OCI-LY3 (cell line): ENCODE data around the gene HTR1D.
A peak's percentile ranks its signal among the peaks of the same experiment; 100 is the strongest.

Source experiments
- H2AFZ ChIP-seq: fragments of 200-600, 300-600 bp; shearing (Covaris generic); 2 replicates; pipeline ENCODE4 v1.6.0; 2014; ENCODE audit warnings: antibody characterized with exemption, low read depth, low read length
- H3K27ac ChIP-seq: fragments of 200-600, 300-600 bp; sonication (generic); 2 replicates; pipeline ENCODE4 v1.5.1; 2014; ENCODE audit warnings: mild to moderate bottlenecking, low read length, moderate library complexity, mixed read lengths
- H3K27me3 ChIP-seq: fragments of 200-600, 300-600 bp; sonication (generic); 2 replicates; pipeline ENCODE4 v1.6.1; 2014; ENCODE audit warnings: low read depth, low read length, mixed read lengths
- H3K36me3 ChIP-seq: fragments of 200-600, 300-600 bp; sonication (generic); replicated peaks from 2 replicates; pipeline ENCODE3; 2014; ENCODE audit warnings: low read depth, low read length, mixed read lengths
- H3K4me1 ChIP-seq: fragments of 300-600, 200-600 bp; sonication (generic); 2 replicates; pipeline ENCODE4 v1.6.1; 2014; ENCODE audit warnings: low read length, mixed read lengths
- H3K4me2 ChIP-seq: fragments of 200-600, 300-600 bp; sonication (generic); 2 replicates; pipeline ENCODE4 v1.6.1; 2014; ENCODE audit warnings: low read length, mixed read lengths
- H3K4me3 ChIP-seq: fragments of 300-600, 200-600 bp; sonication (generic); 2 replicates; pipeline ENCODE4 v1.5.1; 2014; ENCODE audit warnings: antibody characterized with exemption, mild to moderate bottlenecking, low read length, moderate library complexity
- H3K79me2 ChIP-seq: fragments of 300-600, 200-600 bp; shearing (Covaris generic); 2 replicates; pipeline ENCODE4 v1.6.1; 2014; ENCODE audit warnings: mild to moderate bottlenecking, low read length, mixed read lengths
- H3K9ac ChIP-seq: fragments of 300-600, 200-600 bp; shearing (Covaris generic); 2 replicates; pipeline ENCODE4 v1.6.0; 2014; ENCODE audit warnings: mild to moderate bottlenecking, low read length, moderate library complexity
- H3K9me3 ChIP-seq: fragments of 200-600, 300-600 bp; shearing (Covaris generic); 2 replicates; pipeline ENCODE4 v1.6.1; 2014; ENCODE audit warnings: low read length, mixed read lengths; ENCODE audit not compliant: insufficient read depth
- H4K20me1 ChIP-seq: fragments of 200-600, 300-600 bp; sonication (generic); 2 replicates; pipeline ENCODE4 v1.6.1; 2016; ENCODE audit warnings: low read length, mixed read lengths; ENCODE audit not compliant: insufficient read depth
- EZH2phosphoT487 ChIP-seq: fragments of 200-600 bp; shearing (Covaris generic); IDR thresholded peaks from 2 replicates; pipeline ENCODE4 v1.6.1; 2018; ENCODE audit warnings: antibody characterized with exemption, mixed run types, low read depth
- TF ChIP-seq, protein P1 (sequence below): fragments of 200-600, 300-600 bp; sonication (generic); IDR thresholded peaks from 2 replicates; pipeline ENCODE4 v1.5.1; 2014; ENCODE audit warnings: antibody characterized with exemption, low read length, low read depth

HTR1D gene

DNA sequence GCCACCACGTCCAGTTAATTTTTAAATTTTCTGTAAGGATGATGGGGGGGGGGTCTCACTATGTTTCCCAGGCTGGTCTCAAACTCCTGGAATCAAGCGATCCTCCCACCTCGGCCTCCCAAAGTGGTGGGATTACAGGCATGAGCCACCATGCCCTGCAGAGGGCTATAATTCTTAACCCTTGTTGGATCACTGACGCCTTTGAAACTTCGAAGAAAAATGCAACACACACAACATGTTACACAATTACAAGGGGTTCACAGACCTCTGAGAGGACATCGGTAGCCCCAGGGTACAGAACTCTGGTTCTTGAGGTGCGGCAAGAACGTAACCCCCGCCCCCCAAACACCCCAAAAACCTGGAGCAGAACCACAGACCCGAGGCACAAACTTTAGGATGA lies 40.3 kb downstream of the HTR1D start:
- Histone ChIP-seq H3K4me1 (peaks cover 12% of the 10 kb centered on the region), H3K9ac (peak overlapping the region; percentile 42; the same call in 1 of the 2 replicates), H3K27me3 (peaks cover 8% of the 10 kb centered on the region), H3K4me3 (peak overlapping the region; percentile 72), H3K9me3 (no peaks in the 10 kb centered on the region), H3K27ac (no peak overlapping the region), H2AFZ (peak overlapping the region; percentile 20), H3K4me2 (peak overlapping the region; percentile 81), H4K20me1 (no peaks in the 10 kb centered on the region), H3K36me3 (no peaks in the 10 kb centered on the region), H3K79me2 (no peaks in the 10 kb centered on the region)
- TF ChIP-seq, protein P1, sequence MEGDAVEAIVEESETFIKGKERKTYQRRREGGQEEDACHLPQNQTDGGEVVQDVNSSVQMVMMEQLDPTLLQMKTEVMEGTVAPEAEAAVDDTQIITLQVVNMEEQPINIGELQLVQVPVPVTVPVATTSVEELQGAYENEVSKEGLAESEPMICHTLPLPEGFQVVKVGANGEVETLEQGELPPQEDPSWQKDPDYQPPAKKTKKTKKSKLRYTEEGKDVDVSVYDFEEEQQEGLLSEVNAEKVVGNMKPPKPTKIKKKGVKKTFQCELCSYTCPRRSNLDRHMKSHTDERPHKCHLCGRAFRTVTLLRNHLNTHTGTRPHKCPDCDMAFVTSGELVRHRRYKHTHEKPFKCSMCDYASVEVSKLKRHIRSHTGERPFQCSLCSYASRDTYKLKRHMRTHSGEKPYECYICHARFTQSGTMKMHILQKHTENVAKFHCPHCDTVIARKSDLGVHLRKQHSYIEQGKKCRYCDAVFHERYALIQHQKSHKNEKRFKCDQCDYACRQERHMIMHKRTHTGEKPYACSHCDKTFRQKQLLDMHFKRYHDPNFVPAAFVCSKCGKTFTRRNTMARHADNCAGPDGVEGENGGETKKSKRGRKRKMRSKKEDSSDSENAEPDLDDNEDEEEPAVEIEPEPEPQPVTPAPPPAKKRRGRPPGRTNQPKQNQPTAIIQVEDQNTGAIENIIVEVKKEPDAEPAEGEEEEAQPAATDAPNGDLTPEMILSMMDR, result no peak
- no peak for TF ChIP-seq EZH2phosphoT487

DNA sequence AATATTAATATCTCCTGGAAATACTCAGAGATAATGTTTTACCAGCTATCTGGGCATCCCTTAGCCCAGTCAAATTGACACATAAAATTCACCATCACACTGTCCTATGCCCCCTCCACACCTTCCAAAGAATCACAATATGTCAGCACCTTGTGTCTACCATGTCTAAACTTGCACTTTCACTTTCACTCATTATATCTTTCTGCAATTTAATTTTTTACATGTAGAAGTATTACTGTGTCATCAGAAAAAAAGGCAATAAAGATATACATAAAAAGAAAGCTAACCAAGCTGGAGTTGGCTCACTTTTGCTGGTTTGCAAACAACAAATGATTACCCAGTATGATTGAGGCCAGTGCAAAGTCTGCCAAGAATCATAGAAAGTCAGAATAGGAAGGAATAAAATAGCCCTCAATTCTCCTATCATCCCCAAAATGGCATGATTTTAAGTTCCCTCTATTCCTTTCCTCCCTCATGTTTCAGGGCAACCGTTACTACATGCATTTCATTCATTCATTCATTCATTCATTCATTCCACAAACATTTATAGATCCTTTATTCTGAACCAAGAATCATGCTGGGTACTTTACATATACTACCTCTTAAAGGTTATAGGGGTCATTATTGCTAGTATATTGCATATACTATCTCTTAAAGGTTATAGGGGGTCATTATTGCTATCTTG lies 42.7 kb downstream of the HTR1D start:
- no peak for TF ChIP-seq EZH2phosphoT487
- TF ChIP-seq, protein P1, result no peak
- Histone ChIP-seq H3K4me3 (no peak overlapping the region), H3K36me3 (no peaks in the 10 kb centered on the region), H2AFZ (no peak overlapping the region), H4K20me1 (no peaks in the 10 kb centered on the region), H3K4me2 (no peak overlapping the region), H3K9ac (no peak overlapping the region), H3K4me1 (peaks cover 12% of the 10 kb centered on the region), H3K79me2 (no peaks in the 10 kb centered on the region), H3K27ac (no peak overlapping the region), H3K27me3 (peaks cover 8% of the 10 kb centered on the region), H3K9me3 (no peaks in the 10 kb centered on the region)

DNA sequence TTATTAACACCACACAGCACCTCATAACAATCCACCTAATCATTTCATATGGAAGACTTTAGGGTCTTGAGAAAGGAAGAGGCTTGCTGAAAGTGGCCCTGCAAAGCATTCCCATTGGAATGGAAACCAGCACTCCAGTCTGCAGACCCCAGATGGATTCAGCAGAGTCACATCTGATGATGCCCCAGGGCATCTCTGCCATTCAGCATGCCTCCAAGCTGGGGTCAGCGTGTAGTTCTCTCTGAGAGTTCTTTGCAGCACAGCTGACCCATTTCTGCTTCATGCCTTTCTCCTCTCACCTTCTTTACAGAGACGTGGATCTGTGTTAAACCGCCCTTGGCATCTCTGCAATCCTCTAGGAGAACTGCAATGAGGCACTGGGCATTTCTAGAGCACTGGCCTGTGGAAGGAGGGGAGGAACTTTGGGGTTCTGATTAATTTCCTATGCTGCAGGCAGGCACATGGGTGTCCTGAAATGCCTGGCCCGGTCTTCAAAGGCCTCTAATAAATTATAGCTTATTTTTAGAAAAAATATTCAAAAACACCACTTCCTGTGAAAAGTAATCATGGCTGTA lies 46.0 kb downstream of the HTR1D start:
- no peak overlapping the region for H3K27ac ChIP-seq

DNA sequence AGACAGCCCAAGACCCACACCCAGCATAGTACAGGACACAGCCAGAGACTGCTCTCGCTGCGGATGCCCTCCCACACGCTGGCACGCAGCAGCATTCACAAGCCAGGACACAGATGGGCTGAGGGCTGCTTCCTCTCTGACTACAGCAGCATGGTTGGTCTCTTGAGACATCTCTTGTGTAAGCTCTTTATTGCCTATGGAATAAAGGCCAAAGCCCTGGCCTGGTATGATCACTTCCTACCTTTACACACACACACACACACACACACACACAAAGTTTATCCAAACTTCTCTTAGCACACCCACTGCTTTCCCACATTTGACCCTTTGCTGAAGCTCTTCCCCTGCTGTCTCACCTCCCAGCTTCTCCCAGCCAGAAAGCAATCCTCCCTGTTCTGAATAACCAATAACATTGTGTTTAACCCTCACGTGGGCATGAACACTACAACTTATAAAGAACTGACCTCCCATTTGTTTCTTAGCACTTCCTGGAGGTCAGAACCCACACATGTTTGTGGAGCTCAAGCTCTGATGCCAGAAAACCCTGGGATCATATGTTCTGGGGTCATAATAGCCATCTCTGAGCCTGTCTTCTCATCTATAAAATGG lies 47.5 kb downstream of the HTR1D start:
- Histone ChIP-seq H4K20me1 (peaks cover 6% of the 10 kb centered on the region), H3K36me3 (no peaks in the 10 kb centered on the region), H3K79me2 (peaks cover 10% of the 10 kb centered on the region), H3K9ac (no peak overlapping the region), H3K4me3 (no peak overlapping the region), H3K4me1 (peaks cover 8% of the 10 kb centered on the region), H2AFZ (no peak overlapping the region), H3K9me3 (no peaks in the 10 kb centered on the region), H3K4me2 (no peak overlapping the region), H3K27me3 (no peaks in the 10 kb centered on the region), H3K27ac (no peak overlapping the region)
- TF ChIP-seq EZH2phosphoT487, result no peak
- TF ChIP-seq, protein P1, result no peak

More for the DNA sequence above, 46.0 kb downstream of the HTR1D start:
- Histone ChIP-seq H3K9ac (no peak overlapping the region), H2AFZ (no peak overlapping the region), H3K4me2 (no peak overlapping the region), H4K20me1 (peaks cover 6% of the 10 kb centered on the region), H3K4me3 (no peak overlapping the region), H3K27me3 (no peaks in the 10 kb centered on the region), H3K9me3 (no peaks in the 10 kb centered on the region), H3K36me3 (no peaks in the 10 kb centered on the region), H3K79me2 (peaks cover 10% of the 10 kb centered on the region), H3K4me1 (peaks cover 8% of the 10 kb centered on the region)
- TF ChIP-seq, protein P1, result no peak
- no peak for TF ChIP-seq EZH2phosphoT487
